ENCODE data around the gene TBX2. TPM values are rescaled to one million over a fixed set of nuclear protein-coding genes. Genes with fewer than 3 reads are reported as not detected.

The TBX2 gene
- total and polyA plus RNA-seq, 2 donors (not counting 1 experiment from before 2014, with no cell fraction given): 40.5 to 148 TPM

DNA sequence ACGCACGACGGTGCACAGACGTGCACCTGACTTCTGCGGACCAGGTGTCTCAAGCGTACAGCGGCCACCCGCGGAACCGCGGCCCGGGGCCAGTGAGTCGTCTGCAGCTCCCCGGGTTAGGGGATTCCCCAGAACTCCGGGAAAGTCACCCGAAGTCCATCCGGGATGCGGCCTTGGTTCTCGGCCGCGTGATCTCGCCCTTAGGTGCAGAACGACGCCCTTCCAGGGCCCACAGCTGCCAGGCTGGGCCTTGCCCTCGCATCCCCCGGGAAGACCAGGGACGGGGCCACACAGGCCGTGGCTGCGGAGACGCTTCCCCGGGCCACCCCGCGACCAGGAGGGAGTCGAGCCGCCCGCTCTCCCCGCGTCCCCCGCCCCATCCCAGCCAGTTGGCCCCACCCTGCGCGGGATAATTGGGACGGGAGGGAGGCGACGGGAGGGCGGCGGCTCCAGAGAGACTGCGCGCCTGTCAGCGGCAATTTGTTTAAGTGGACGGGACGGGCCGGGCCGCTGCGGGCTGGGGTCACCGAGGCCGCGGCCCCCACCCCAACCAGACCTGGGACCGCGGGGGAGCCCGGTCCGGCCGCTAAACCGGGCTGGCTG lies 3.6 kb upstream of the TBX2 start:
- TF ChIP-seq CTCF (conservative IDR thresholded peaks at IDR 0.05 in 1 of 2, IDR thresholded peaks at IDR 0.05 in 1 of 2; ENCODE audit: low read depth in 1 of 2, low read length in 2 of 2) (no peak), EZH2 (IDR thresholded peaks at IDR 0.05; ENCODE audit: low read length, missing control alignments) (no peak)
- H3K4me2 ChIP-seq (ENCODE audit: extremely low read depth, insufficient read depth, low read length): peak overlapping the region; percentile 85
- H3K27me3 ChIP-seq (ENCODE audit: control insufficient read depth, insufficient read depth, low read length): no peaks in the 10 kb centered on the region
- no peak overlapping the region for H2AFZ ChIP-seq (ENCODE audit: low read length)
- peak overlapping the region; percentile 51 to 83 (median 64) for H3K4me3 ChIP-seq (replicated peaks in 1 of 4; ENCODE audit: control extremely low read depth in 1 of 4, insufficient read depth in 1 of 4, low read depth in 3 of 4, low read length in 4 of 4)
- DNase-seq (ENCODE audit: low read depth in 2 of 2): peak in 1 of 2 donors; percentile 58
- peak overlapping the region; percentile 97 for H3K27ac ChIP-seq (ENCODE audit: insufficient read depth, low read length)
- H3K79me2 ChIP-seq (ENCODE audit: control insufficient read depth, insufficient read depth, low read length): peaks cover 87% of the 10 kb centered on the region
- H3K9me3 ChIP-seq (ENCODE audit: control insufficient read depth, insufficient read depth, low read depth, low read length): no peaks in the 10 kb centered on the region
- H4K20me1 ChIP-seq (ENCODE audit: control insufficient read depth, extremely low read depth, insufficient read depth, low read length): no peaks in the 10 kb centered on the region
- H3K36me3 ChIP-seq (ENCODE audit: control insufficient read depth, insufficient read depth, low read length): peaks cover 3% of the 10 kb centered on the region
- H3K9ac ChIP-seq (ENCODE audit: insufficient read depth, low read length): peak overlapping the region; percentile 95
- peaks cover 15% of the 10 kb centered on the region for H3K4me1 ChIP-seq (ENCODE audit: control insufficient read depth, extremely low read depth, insufficient read depth, low read length)

DNA sequence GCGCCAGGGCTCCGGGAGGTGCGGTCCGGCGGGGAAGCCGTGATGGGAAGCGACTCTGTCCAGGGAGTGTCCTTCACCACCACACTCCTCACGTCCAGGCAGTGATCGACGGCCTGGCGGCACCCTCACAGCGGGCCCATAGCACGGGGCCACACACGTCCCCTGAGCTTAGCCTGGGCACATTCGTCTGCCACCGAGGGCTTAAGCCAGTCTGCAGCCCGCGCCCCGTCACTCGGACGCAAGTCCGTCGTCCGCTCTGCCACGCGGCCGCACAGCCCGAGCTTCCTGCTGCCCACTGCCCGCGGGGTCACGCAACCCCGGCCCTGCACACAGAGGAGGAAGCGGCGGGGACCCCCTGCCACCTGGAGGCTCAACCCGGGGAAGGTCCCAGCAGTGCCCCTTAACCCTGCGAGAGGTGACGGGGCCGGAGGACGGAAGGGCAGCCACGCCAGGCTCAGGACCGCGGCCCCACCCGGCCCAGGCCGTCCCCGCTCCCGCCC lies 3.0 kb upstream of the TBX2 start:
- Histone ChIP-seq H3K9ac (ENCODE audit: insufficient read depth, low read length) (peak overlapping the region; percentile 95), H3K4me3 (replicated peaks in 1 of 4; ENCODE audit: control extremely low read depth in 1 of 4, insufficient read depth in 1 of 4, low read depth in 3 of 4, low read length in 4 of 4) (peak overlapping the region; percentile 46 to 83 (median 64)), H3K79me2 (ENCODE audit: control insufficient read depth, insufficient read depth, low read length) (peaks cover 88% of the 10 kb centered on the region), H3K4me1 (ENCODE audit: control insufficient read depth, extremely low read depth, insufficient read depth, low read length) (peaks cover 15% of the 10 kb centered on the region), H3K27me3 (ENCODE audit: control insufficient read depth, insufficient read depth, low read length) (no peaks in the 10 kb centered on the region), H3K9me3 (ENCODE audit: control insufficient read depth, insufficient read depth, low read depth, low read length) (no peaks in the 10 kb centered on the region), H3K4me2 (ENCODE audit: extremely low read depth, insufficient read depth, low read length) (peak overlapping the region; percentile 85), H2AFZ (ENCODE audit: low read length) (no peak overlapping the region), H4K20me1 (ENCODE audit: control insufficient read depth, extremely low read depth, insufficient read depth, low read length) (no peaks in the 10 kb centered on the region), H3K27ac (ENCODE audit: insufficient read depth, low read length) (peak overlapping the region; percentile 97), H3K36me3 (ENCODE audit: control insufficient read depth, insufficient read depth, low read length) (peaks cover 8% of the 10 kb centered on the region)
- TF ChIP-seq CTCF (conservative IDR thresholded peaks at IDR 0.05 in 1 of 2, IDR thresholded peaks at IDR 0.05 in 1 of 2; ENCODE audit: low read depth in 1 of 2, low read length in 2 of 2): no peak
- TF ChIP-seq EZH2 (IDR thresholded peaks at IDR 0.05; ENCODE audit: low read length, missing control alignments): no peak
- DNase-seq (ENCODE audit: low read depth in 2 of 2): peak in 1 of 2 donors; percentile 61

DNA sequence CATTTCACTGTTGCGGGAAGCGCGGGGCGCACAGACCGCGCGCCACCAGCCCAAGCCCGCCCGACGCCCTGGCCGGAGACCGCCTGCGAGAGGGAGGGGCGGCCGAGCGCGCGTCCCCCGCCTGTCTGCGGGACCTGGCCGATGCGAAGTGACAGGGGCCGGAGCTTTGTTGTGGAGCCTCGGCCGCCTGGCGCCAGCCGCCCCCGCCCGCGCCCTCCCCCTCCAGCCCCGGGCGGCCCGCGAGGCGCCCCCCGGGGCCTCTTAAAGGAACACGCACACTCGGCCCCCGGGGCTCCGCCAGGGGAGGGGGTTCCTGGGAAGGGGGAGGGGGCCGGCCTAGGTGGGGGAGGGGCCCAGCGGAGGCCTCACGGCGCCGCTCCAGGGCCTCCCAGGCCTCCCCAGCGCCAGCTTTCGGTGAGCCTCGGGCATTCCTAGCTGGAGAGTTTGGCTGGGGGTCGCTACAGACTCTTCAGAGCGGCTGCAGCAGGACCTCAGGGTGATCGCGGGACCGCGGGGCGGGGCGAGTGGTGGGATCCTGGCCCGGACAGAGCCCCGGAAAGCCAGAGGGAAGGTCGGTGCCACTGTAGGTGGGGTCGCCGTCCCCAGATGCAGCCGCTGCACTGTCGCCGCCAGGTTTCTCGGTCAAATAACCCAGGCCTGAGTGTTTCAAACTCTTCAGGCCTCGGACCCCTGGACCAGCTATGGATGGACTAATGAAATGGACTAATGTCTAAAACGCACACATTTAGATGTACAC lies 2.4 kb upstream of the TBX2 start:
- no peak overlapping the region for H2AFZ ChIP-seq (ENCODE audit: low read length)
- H3K79me2 ChIP-seq (ENCODE audit: control insufficient read depth, insufficient read depth, low read length): peaks cover 92% of the 10 kb centered on the region
- peaks cover 15% of the 10 kb centered on the region for H3K4me1 ChIP-seq (ENCODE audit: control insufficient read depth, extremely low read depth, insufficient read depth, low read length)
- H4K20me1 ChIP-seq (ENCODE audit: control insufficient read depth, extremely low read depth, insufficient read depth, low read length): no peaks in the 10 kb centered on the region
- DNase-seq (ENCODE audit: low read depth in 2 of 2): peak in 1 of 2 donors; percentile 90
- peak overlapping the region; percentile 83 to 94 (median 90) for H3K4me3 ChIP-seq (replicated peaks in 1 of 4; ENCODE audit: control extremely low read depth in 1 of 4, insufficient read depth in 1 of 4, low read depth in 3 of 4, low read length in 4 of 4)
- peak overlapping the region; percentile 97 for H3K27ac ChIP-seq (ENCODE audit: insufficient read depth, low read length)
- peaks cover 13% of the 10 kb centered on the region for H3K36me3 ChIP-seq (ENCODE audit: control insufficient read depth, insufficient read depth, low read length)
- H3K9me3 ChIP-seq (ENCODE audit: control insufficient read depth, insufficient read depth, low read depth, low read length): no peaks in the 10 kb centered on the region
- peak overlapping the region; percentile 97 for H3K9ac ChIP-seq (ENCODE audit: insufficient read depth, low read length)
- peak overlapping the region; percentile 94 for H3K4me2 ChIP-seq (ENCODE audit: extremely low read depth, insufficient read depth, low read length)
- no peaks in the 10 kb centered on the region for H3K27me3 ChIP-seq (ENCODE audit: control insufficient read depth, insufficient read depth, low read length)
- TF ChIP-seq EZH2 (IDR thresholded peaks at IDR 0.05; ENCODE audit: low read length, missing control alignments) (no peak), CTCF (conservative IDR thresholded peaks at IDR 0.05 in 1 of 2, IDR thresholded peaks at IDR 0.05 in 1 of 2; ENCODE audit: low read depth in 1 of 2, low read length in 2 of 2) (peak; percentile 15 to 38)
